HG03060 (cell line): Measurements from ENCODE around the gene TMEM108.
A peak's percentile ranks its signal among the peaks of the same experiment; 100 is the strongest.

Experiments used
- ATAC-seq: cut with Tn5 transposase; IDR thresholded peaks from one replicate; pipeline ENCODE4 v1.9.1; 2021; ENCODE audit warnings: low read depth, moderate number of reproducible peaks; ENCODE audit not compliant: unreplicated experiment

TMEM108 gene

DNA sequence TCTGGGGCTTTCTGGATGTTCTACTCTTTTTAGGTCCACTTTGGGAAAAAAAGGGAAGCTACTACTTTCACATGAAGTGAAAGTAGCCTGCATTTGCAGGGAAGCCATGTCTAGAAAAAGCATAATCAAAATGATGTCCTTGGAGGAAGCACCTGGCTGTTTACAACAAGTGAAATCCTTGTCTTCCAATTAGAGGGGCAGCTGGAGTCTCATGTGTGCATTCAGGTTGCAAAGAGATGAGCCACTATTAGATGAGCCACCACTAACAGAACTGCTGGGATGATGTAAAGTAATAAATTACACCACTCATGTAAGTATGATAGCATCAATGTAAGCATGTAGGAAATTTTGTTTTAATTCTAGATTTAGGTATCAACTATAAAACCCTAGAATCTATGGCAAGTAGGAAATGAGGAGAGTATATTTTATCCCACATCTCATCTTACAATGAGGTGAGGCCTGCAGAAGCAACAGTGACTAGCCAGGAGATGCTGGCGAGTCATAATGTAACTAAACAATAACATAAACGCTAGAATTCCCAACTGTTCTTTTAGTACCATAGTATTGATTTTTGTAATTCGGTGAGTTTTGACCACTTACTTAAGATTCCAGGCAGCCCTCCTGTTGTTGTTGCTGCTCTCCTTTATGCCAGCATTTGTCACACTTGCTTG is 75.9 kb downstream of the TMEM108 start:
- ATAC-seq: no peak

DNA sequence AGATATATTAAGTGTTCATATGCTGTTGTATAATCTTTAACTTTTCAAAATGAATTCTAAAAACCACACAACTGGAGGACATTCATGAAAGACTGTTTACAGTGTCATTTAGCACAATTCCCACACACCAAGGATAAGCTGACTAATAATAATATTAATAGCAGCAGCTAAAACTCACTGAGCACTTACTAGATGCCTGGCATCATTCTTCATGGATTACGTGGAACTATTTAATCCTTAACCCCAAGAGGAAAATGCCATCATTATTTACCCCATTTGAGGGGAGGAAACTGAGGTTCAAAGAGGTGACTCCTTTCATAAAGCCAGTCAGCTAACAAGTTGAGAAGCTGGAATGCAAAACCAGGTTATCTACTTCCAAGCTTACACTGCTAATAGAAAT is 77.0 kb downstream of the TMEM108 start:
- no peak for ATAC-seq

DNA sequence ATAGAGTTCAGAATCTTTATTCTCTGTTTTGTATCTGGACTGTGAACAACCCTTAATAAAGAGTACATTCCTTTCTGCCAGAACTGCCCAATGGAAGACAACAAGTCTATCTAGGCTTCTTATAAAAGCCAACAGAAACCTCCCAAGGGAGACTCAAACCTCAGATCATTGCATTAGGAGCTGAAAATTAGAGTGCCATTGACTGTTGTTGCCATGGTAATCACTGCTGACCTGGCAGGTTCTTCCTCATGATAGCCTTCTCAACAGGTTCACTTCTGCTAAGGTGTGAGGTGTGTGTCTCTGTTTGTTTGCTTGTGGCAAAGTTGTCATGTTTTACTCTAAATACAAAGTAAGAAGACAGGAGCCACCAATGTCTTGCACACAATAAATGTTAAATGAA is 79.2 kb downstream of the TMEM108 start:
- no peak for ATAC-seq

DNA sequence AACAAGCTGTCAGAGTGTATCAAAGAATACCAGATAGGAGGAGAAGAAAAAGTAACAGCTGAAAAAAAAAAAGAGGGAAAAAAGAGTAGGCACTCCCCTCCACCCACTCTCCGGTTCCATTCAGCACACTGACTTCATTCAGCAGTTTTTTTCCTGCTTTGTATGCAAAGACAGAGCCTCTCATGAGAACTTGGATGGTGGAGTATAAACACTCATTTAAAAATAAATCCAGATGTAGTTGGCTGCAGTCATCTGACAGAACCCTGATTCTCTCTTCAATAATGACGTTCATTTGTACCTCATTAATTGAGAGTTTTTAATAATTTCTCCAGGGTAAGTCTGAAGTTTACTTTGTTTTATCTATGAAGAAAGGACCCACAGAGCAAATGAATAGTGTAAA is 81.0 kb downstream of the TMEM108 start:
- no peak for ATAC-seq

DNA sequence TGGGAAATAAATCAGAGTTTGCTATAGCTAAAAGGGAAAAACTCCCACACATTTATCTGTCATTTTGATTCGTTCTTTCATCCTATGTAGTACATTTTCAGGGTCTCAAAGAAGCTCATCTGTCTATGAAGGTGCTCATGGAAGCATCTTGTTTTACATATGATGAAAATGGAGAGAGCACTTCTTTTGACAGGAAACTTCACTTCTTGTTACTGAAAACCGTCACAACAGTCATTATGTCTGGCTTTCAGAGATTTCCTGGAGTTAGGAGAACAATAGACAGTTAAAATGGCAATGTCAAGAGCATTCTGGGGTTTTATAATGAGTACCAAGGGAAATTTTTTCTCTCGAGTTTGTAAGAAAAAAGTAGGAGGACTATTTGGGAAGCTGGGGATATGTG is 83.3 kb downstream of the TMEM108 start:
- ATAC-seq: no peak

DNA sequence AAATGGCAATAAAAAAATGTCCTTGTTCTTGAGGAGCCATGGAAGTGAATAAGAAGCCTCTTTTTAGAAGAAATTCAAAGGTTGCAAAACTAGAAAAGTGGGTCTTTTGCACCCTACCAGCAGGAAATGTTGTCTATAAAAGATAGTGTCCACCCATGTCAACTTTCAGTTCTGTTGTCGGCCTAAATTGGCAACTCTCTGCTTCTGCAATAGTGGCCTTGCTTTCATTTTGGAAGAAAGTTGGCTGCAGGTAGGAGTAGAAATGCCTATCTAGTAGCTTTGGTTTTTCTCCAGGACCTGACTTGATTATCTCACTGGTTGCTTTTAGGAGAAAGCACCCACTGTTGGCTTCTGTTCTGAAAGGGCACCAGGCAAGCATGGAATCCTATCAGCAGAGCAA is 85.4 kb downstream of the TMEM108 start:
- ATAC-seq: no peak

DNA sequence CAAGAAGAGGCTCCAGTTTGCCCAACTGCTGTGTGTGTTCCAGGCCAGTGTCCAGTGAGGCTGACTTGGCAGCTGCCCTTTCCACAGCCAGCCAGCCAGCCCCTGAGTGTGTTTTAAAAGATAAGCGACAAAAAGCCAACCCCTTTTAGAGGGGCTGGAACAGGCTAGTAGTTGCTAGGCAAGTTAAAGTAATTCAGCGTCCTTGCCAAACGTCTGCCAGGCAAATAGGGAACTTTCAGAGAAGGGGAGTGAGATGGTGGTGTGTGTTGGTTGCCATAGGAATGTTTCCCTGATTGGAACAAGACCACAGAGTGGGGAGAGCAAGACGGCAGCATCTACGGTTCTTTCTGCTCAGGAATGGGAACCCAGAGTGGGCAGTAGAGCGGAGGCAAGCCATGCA is 86.3 kb downstream of the TMEM108 start:
- ATAC-seq: no peak

DNA sequence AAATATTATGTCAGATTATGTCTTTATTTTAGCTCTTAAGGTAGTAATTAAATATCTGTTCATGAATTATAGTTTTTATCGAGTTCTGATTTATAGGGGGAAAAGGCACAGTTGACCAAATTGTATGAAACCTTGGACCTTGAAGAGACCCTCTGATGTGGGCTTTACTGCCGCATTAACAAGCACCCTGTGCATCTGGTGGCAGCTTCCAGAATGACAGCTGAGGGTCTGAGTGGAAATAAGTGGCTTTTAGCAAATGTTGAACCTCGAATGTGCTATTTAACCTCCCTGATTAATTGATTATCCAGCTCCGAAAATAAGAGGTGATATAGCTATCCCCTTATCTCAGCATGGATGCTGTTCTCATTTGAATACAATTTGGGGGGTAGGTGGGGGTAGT is 87.0 kb downstream of the TMEM108 start:
- no peak for ATAC-seq

DNA sequence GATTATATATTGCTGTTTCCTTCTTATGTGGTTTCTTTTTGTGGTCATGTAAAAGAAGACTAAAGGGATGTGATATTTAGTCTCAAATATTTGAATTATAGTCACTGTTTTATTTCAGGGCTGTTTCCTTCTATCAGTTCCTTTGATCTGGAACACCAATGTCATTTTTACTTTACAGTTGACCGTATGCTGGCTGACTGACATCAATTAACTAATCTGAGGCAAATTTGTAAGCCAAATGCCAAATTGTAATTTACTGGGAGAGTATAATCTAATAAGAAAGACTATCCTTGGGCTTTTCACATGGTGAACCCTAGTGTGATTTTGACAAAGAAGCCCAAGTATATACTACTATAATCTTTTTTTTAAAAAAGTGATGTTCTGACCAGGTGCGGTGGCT is 87.6 kb downstream of the TMEM108 start:
- ATAC-seq: no peak

DNA sequence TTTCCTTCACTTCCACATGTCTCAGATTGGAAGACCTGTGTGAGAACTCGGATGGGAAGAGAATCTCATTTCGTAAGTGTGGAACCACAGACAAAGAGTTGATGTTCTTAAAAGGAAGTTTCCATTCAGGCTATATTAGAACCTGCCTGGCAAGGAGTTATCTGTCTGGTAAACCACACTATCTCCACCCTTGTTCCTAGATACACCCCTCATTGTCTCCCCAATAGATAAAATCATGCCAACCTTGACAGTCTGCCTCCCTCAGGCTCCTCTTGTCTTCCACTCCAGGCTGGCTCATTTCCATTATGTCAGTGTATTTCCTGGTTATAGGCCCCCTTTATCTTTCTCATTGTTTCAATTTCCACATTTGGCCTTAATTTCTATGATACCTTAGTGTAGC is 89.2 kb downstream of the TMEM108 start:
- ATAC-seq: no peak

DNA sequence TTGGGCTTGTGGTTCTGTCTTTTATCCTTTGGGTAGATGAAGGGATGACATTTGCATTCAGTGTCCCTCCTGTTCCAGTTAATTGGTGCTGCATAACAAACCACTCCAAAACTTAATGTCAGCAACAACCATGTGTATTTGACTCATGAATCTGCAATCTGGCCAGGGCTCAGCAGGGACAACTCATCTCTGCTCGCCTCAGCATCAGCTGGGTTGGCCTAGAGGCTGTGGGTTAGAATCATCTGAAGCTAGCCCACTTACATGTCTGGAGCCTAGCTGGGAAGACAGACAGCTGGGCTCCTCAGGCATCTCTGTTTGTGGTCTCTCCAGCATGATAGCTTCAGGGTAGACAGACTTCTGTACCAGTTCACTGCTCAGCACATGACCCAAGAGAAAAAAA is 92.0 kb downstream of the TMEM108 start:
- no peak for ATAC-seq

DNA sequence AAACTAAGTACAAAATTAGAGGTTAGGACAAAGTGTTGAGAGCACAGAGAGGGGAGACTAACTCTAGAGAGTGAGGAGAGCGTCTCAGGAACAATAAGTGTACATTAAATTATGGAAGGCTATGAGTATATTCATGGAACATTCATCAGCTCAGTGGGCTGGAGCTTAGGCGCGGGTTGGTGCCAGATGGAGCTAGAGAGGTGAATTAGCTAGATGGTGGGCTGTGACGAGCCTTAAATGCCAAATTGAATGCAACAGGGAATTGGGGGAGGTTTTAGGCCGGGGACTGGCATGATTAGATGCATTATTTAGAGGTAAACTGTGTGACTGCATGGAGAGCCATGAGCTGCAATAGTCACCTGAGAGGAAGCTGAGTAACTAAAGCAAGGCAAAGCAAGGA is 97.1 kb downstream of the TMEM108 start:
- no peak for ATAC-seq

DNA sequence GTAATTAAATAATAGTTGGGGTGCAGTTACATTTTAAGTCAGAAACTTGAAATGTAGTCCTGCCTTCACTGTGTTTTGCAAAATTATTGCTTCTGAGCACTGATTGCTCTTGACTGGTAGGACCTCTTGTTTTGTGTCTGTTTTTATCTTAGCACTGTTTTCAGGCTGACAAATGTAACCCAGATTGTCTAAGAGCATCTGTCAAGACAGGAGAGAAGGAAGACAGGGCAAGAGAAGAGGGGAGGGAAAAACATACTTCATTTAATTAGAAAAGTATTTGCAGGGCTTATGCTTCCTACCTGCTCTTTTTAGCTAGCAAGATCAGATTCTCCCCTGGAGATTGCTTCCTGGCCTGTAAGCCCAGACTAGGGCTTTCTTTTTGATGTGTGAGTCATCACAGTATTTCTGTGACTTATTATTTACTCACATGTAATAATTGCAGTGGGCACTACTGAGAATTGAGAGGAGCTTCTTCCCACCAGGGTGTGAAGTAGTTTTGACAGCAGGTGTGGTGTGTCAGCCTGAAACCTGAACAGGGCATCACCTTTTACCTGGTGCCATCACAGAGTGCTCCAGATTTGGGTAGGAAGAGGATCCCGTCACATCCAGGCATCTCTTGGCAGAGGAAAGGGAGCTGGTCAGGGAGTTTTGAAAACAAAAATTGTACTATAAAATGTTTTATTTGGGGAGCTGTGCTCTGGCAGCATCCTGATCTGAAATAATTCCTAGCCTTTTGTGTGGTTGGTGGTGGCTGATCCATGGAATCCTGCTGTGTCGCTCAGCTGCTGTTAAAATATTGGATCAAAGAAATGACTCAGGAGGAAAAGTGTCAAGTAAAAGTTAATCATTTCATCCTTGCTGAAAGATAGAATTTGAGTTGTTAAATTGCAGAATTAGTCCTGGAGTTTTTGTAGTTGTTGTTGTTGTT is 98.2 kb downstream of the TMEM108 start:
- ATAC-seq: peak; percentile 49

DNA sequence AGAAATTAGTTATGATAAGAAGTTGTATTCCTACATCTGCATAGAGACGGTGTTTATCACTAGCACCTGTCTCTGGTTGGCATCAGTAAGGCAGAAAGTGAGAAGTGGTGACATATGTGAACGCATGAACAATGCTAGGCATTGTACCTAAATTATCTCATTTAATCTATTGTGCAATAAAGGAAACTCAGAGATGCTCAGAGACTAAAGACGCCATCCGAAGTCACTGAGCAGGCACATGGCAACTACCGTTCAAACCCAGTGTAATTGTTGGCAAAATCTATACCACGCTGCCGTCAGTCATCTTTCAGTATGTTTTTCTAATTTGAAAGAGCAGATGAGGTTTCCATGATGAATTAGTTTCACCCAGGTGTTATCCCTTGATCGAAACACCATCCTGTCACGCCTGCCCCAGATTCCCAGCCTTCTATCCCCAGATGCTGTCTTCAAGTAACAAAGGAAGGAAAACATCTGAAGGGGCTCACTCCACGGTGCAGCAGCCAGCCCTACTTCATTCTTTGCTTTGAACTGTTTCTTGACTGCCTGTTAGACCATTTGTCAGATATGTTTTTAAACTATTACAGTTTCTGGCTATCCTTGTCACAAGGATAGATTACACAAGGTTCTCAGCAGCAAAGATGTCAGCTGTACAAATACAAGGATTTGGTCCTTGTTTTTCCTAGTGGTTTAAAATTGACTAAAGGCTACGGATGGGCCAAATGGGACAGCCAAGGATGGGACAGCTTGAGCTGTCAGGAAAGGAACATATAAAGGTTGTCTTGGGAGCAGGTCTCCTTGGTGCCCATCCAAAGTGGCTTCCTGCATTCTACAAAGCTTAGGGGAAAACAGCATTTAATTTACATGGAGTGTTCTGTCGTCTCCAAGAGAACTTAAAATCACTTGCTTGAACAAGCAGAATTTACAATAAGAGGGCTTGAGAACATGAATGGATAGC is 99.1 kb downstream of the TMEM108 start:
- no peak for ATAC-seq

DNA sequence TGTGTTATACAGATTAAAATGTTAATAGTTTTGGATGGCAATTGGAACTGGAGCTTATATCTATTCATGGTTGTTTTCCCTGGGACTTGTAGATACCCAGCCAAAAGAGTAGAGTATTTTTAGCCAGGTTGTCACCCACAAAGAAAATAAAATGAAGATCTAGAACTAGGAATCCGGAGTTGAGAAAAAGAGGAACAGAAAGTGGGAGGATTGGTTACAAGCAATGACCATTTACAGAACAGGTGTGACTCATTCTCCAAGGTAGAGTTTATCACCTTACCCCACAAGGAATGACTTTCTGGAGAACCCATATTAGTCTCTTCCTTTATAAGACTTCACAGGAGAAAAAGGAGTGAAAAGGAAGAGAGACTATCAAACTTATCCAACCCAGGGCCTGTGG is 99.8 kb downstream of the TMEM108 start:
- peak; percentile 84 for ATAC-seq

DNA sequence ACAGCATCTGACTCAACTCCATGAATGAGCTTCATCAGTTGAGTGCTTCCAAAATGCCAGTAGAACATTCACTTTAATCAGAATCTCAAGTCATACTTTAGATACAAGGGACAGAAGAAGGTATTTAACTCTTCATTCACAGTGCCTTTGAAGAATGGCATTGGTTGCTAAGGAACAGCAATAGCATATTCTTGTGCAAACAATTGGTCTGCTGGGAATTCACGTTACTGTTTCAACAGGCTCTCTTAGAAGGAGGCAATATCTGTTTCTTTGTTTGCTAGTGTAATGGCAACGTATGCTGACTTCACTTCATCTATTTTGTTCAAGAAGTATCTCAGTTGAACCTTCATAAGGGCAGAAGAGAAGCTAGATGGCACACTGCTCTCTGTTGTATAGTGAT is 113.9 kb downstream of the TMEM108 start:
- ATAC-seq: no peak

DNA sequence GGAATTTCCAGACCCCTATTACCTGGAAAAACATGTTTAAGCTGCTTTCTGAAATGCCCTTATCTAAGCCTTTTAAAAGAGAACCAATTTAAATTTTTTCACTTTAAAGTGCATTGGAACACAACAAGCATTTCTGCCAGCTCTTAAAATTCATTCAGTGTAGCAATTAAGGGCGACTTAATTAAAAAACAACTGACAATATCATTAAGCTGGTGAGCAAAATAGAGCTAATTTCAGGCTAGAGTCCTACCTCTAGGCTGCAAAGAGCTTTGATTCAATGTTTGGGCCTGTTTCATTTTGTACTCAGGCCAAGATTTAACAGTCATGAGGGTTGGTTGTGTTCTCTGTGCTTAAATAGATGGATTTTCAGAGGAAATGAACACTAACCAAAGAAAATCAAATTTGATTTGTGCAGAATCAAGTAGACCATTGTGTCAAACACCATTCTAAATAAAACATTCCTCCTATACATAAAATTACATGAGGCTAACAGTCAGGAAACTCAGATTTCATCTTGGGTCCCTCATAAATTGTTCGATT is 114.6 kb downstream of the TMEM108 start:
- ATAC-seq: no peak

DNA sequence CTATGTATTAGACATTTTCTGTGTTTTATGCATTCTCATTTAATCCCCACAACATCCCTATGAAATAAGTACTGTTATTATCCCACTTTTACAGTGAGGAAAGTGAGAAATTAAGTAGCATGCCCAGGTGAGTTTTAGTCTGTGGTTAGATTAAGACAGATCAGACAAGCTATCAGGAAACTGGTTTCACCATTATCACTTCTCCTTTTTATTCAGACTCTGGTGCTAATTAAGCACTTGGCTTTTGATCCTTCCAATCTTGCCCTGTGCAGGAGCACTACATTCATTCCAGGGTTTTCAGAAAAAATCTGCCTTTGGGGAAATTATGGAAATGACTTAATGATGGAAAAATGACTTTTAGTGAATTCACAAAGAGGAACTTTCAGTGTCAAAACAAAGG is 115.2 kb downstream of the TMEM108 start:
- ATAC-seq: no peak

DNA sequence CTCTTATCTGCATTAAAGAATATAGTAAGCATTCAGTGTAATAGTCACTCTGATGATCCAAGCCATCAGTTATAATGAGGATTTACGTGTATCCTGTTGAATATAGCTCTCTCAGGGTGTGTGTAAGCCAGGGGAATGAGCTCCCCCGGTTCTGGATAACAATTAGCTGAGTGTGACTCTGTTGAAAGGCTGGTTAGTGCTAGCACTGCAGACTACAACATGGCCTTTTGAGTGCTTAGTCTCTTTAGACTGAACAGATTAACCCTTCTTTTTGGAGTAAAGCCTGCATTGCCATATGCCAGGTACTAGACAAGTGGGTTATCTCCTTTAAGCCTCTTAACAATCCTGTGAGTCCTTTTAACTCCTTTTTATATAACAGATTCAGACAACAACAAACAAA is 119.5 kb downstream of the TMEM108 start:
- ATAC-seq: no peak

DNA sequence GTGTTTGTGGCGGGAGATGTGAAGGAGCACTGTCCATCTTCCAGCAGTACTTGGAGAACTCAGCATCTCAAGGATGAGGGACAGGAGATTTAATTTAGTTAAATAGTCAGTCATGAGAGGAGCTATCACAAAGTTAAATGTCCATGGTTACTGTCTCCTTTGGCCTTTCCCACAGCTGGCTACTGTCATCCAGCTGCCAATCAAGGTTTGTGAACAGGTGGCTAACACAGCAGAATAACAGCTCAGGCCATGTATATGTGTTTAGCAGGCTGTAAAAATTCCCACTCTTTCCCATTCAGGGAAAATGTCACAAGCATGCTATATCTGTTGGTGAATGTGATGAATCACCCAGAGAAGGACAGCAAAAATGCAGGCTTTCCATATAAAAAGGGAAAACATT is 120.5 kb downstream of the TMEM108 start:
- no peak for ATAC-seq
